Stimulated activated CD4-positive, alpha-beta T cell treated with anti-CD3 and anti-CD28 coated beads, Interleukin-4, amount 100 ng/mL, for 4 hours (primary cell): Measurements from ENCODE around the gene HOXC11.

Experiments
- DNase-seq, 2 experiments: peaks; one replicate each; pipeline ENCODE4 v3.0.0-alpha.2; 2020

Gene HOXC11

GRCh38 chr12:53987787-53988230, 14.9 kb downstream of the HOXC11 start:
- no peak for DNase-seq

DNA sequence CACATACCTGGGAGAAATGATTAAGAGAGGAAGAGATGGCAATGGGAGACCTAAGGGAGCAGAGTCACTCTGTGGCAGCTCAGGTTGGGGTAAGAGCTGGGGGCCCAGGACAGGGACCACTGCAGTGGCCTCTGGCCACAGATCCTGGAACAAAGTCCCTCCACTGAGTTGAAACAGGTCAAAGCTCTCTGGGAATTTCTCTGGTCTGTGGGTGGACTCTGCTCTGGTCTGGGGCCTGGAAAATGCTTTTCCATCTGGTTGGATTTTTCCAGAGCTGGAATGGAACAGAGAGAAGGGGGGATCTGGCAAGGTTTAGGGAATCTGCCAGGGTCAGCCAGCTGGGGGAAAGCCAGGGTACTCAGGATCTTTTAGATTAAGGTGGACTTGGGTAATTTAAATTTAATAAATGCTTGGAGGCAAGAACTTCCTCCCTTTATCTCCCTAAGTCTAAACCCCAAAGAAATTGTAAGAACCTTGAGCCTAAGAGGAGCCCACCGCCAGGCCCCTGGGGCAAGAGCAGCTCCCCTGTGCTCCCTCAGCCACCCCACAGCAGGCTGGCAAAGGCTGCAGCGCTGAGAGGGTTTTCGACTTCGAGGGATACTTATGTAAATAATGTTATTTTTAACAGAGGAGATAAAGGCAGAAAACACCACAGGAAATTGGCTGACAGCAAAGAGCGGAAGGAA, 15.8 kb downstream of the HOXC11 start:
- no peak for DNase-seq

- no peak for DNase-seq
These were observed 16.5 kb downstream of the HOXC11 start for GRCh38 chr12:53989227-53990113.

- no peak for DNase-seq
These were observed 17.6 kb downstream of the HOXC11 start for GRCh38 chr12:53990311-53991076.

DNA sequence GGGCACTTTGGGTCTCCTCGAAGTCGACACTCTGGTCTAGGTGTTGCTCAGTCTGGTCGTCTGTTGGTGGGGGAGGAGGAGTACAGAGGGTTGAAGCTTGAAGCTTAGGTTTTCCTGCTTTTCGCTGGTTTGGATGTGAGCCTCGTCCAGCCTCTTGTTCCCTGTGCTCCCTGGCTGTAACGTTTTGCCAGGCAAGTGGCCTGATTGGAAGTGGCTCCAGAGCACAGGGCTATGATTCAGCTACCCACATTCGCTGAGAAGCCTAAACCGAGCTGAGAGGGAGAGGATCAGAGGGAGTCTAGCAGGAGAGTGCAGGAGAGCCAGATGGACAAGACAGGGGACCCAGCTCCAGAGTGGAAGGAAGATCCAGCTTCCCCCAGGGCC, 18.1 kb downstream of the HOXC11 start:
- no peak for DNase-seq

DNA sequence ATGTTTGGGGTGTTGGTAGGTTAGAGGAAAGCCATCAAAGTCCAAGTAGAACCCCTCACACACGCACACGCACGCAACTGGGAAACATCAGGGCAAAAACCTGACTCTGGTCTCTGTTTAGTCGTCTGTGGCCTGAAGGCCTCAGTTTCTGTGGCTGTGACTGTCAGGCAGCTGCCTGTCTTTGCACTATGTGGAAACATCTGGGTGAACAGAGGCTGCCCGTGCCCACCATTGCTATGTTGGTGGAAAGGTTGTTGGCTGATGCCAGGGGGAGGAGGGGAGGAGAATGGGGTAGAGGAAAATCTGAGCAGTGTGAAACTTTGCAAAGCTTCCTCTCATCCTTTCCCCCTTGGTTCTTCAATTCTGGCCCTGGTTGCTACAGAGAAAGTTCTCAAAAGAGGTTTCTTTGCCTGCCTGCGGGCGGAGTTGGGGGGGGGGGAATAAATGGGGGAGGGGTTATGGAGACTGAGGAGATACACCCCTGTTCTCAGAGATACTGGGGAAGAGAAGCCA, 19.5 kb downstream of the HOXC11 start:
- no peak for DNase-seq

GRCh38 chr12:53993162-53994008, 20.5 kb downstream of the HOXC11 start:
- no peak for DNase-seq

DNA sequence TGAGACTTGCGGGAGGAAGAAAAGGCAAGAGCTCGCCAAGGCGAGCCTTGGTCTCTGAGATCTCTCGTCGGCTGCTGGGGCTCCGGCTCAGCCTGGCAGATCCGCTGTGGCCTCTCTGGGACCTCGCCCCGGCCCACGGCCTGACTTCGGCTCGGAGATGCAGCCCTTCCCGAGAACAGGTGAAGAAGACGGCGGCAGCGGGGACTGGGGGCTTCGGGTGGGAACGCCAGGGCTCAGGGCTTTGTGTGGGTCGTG, 21.0 kb downstream of the HOXC11 start:
- no peak for DNase-seq

GRCh38 chr12:53994264-53995001, 21.5 kb downstream of the HOXC11 start:
- DNase-seq = no peak

- no peak for DNase-seq
These were observed 22.1 kb downstream of the HOXC11 start for GRCh38 chr12:53995002-53995377.

- DNase-seq = no peak
These were observed 22.7 kb downstream of the HOXC11 start for GRCh38 chr12:53995378-53996239.

DNA sequence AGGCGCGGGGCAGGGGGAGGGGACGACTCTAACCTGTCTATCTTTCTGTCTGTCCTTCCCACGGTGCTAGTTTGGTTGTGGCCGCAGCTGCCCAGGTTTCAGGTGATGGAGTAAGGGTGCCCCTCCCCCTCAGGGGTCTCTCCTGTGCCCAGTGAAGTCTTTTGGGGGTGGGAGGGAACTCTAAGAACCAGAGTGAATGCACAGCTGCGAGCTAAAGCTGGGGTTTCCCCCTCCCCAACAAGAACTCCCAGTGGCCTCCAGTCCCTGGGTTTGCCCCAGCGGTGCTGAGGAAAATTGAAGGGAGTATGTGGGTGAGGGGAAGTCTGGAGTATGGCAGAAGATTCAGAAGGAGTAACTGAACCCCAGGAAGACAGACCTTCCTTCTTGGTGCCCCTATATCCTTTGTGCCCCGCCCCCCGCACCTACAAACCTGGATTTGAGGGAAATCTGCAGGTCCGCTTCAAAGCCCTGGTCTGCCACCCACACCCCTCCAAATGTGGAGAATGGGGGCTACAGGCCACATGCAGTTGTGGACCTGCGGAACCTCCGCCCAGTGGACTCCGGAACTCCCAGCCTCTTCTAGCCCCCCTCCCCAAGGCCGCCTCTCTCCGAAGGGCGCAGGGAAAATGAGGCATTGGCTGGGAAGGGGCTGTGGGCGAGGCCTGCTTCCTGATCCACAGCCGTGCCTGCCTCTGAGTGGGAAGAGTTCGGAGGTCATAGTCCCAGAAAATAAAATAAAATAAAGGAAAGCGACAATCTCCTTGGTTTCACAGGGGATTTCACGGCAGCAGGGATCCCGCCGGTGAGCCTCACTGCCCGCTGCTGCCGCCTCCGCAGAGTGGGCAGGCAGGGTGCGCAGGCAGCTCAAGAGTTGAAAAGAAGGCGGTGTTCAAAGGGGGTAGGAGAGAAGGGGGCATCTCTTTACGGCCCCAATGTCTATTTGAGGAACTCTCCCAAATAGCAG, 23.6 kb downstream of the HOXC11 start:
- DNase-seq = no peak

GRCh38 chr12:53997204-53998109, 24.5 kb downstream of the HOXC11 start:
- DNase-seq = no peak

DNA sequence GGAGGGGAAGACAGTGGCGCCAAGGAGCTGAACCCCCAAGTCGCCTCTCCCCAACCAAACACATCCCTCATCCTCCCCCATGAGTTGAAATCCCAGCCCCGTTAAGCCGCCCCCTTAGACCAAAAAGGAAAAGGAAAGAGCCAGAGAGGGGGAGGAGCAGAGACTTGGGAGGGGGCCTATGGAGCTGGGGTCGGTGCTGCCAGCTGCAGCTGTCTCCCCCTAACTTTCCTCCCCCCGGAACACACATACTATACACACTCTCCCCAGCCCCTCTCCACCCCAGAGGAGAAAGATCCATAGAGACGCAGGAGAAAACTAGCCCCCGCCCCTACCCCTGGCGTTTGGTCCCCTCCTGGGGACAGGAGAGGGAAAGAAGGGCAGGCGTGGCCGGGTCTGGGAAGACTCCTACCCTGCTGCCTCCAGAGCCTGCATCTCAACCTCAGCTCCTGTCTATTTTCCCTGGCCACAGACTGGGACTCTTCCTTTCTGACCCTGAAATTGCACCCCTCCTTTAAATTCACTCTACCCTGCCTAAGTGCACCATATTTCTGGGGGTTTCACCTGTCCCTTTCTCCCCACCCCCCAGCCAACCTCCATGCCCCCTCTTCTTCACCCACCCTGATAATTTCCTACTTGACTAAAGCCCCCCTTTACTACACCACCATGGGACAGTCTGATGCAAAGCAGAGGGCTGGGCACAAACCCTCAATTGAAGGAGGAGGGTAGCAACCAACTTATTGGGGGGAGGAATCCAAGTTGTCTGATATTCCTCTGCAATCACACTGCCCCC, 25.4 kb downstream of the HOXC11 start:
- no peak for DNase-seq

- DNase-seq = no peak
These were observed 25.9 kb downstream of the HOXC11 start for GRCh38 chr12:53998900-53999236.

GRCh38 chr12:53999559-54000115, 26.7 kb downstream of the HOXC11 start:
- DNase-seq = no peak
